Midbrain (tissue), 1 donor: ENCODE results near the gene C9orf43.
"Not testable (repeated sequence)": the region's sequence is repeated elsewhere in the genome, so short reads cannot be mapped to it uniquely, and the experiment has no call there.

Experiments used
- DNase-seq: peaks from one replicate; lab custom pipeline; 2025; lab: John Stamatoyannopoulos, UW

Gene C9orf43

GRCh38 chr9:113381909-113382411, 28.6 kb upstream of the C9orf43 start:
- DNase-seq: no peak

- DNase-seq: no peak
These were observed 23.8 kb upstream of the C9orf43 start for GRCh38 chr9:113386571-113387393.

GRCh38 chr9:113387560-113388230, 22.9 kb upstream of the C9orf43 start:
- no peak for DNase-seq

- DNase-seq: no peak
These were observed 21.7 kb upstream of the C9orf43 start for GRCh38 chr9:113388833-113389232.

- no peak for DNase-seq
These were observed 21.1 kb upstream of the C9orf43 start for GRCh38 chr9:113389451-113389850.

GRCh38 chr9:113390192-113390960, 20.2 kb upstream of the C9orf43 start:
- DNase-seq: no peak

- DNase-seq: no peak
These were observed 18.6 kb upstream of the C9orf43 start for GRCh38 chr9:113391917-113392316.

- DNase-seq: peak; percentile 67
These were observed 17.3 kb upstream of the C9orf43 start for GRCh38 chr9:113393281-113393680.

GRCh38 chr9:113395000-113395861, 15.3 kb upstream of the C9orf43 start:
- DNase-seq: no peak

- DNase-seq: no peak
These were observed 13.3 kb upstream of the C9orf43 start for GRCh38 chr9:113397203-113397631.

- DNase-seq: no peak
These were observed 11.8 kb upstream of the C9orf43 start for GRCh38 chr9:113398796-113399195.

GRCh38 chr9:113399646-113400200, 10.8 kb upstream of the C9orf43 start:
- DNase-seq: no peak

GRCh38 chr9:113401027-113401792, 9.3 kb upstream of the C9orf43 start, which contains the start of gene ALAD:
Gene ALAD, minus strand, starts transcription at chr9:113401284. Its CDS starts 7,725 bp downstream, at chr9:113393559.
- DNase-seq: peak; percentile 99

GRCh38 chr9:113403646-113404045, 6.9 kb upstream of the C9orf43 start:
- DNase-seq: no peak

- not testable (repeated sequence) for DNase-seq
These were observed 4.2 kb upstream of the C9orf43 start for GRCh38 chr9:113406353-113406752.

GRCh38 chr9:113406873-113407511, 3.6 kb upstream of the C9orf43 start:
- peak; percentile 56 for DNase-seq

- DNase-seq: no peak
These were observed 1.1 kb upstream of the C9orf43 start for GRCh38 chr9:113409481-113409880.

GRCh38 chr9:113409883-113410206, 702 bp upstream of the C9orf43 start:
- DNase-seq: no peak

GRCh38 chr9:113416149-113416721, 5.7 kb downstream of the C9orf43 start:
- no peak for DNase-seq
